HEK293T (cell line): ENCODE data around the gene WDR1.

Source experiments
- BHLHE40 ChIP-seq: fragments of 450-650 bp; IDR thresholded peaks from 2 replicates; pipeline ENCODE4 v1.6.1; 2016; ENCODE audit warnings: mild to moderate bottlenecking, moderate library complexity, borderline replicate concordance
- CTBP1 ChIP-seq: fragments of 450-650 bp; IDR thresholded peaks from 2 replicates; pipeline ENCODE4 v1.6.1; 2016; ENCODE audit warnings: borderline replicate concordance
- FOXK2 ChIP-seq: fragments of 450-650 bp; IDR thresholded peaks from 2 replicates; pipeline ENCODE4 v1.6.1; 2016; ENCODE audit warnings: mild to moderate bottlenecking
- FOXM1 ChIP-seq: fragments of 450-650 bp; IDR thresholded peaks from 2 replicates; pipeline ENCODE4 v1.6.1; 2017; ENCODE audit warnings: mild to moderate bottlenecking, borderline replicate concordance
- SP1 ChIP-seq: fragments of 450-650 bp; IDR thresholded peaks from 2 replicates; pipeline ENCODE4 v1.6.1; 2017
- SUZ12 ChIP-seq: fragments of 450-650 bp; IDR thresholded peaks from 2 replicates; pipeline ENCODE4 v1.6.1; 2016; ENCODE audit warnings: mild to moderate bottlenecking
- TF ChIP-seq, protein P1 (sequence below): fragments of 450-650 bp; IDR thresholded peaks from 2 replicates; pipeline ENCODE4 v1.6.1; 2016

DNA sequence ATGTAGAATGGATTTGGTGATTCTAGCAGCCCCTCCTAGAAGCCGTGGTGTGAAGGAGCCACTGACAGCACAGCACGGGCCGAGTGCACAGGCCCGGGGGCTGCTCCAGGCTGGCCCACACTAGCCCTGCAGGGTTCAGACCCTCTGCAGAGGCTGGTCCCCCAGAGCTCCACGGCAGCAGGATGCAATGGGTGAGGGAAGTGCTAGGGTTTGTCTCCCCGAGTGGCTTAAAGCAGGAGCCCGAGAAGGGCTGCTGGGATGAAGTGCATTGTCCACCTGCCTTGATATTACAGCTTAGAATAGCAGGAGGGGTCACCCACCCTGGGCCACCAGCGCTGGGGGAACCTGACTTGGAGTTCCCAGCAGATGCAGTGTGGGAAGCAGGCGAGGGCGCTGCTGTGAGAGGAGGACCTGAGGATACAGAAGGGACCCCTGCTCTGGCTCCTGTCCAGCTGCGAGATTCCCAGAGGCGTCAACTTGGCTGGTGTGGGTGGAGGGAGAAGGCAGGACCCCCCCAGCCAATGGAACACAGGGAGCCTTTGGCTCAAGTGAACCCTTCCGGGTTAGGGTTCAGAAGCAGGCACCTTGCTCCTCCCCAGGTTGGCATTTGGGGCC, 30.0 kb downstream of the WDR1 start:
- no peak for TF ChIP-seq BHLHE40
- no peak for TF ChIP-seq FOXM1
- TF ChIP-seq CTBP1, result no peak
- no peak for TF ChIP-seq FOXK2
- TF ChIP-seq, protein P1, sequence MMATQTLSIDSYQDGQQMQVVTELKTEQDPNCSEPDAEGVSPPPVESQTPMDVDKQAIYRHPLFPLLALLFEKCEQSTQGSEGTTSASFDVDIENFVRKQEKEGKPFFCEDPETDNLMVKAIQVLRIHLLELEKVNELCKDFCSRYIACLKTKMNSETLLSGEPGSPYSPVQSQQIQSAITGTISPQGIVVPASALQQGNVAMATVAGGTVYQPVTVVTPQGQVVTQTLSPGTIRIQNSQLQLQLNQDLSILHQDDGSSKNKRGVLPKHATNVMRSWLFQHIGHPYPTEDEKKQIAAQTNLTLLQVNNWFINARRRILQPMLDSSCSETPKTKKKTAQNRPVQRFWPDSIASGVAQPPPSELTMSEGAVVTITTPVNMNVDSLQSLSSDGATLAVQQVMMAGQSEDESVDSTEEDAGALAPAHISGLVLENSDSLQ, result no peak
- no peak for TF ChIP-seq SP1
- TF ChIP-seq SUZ12, result no peak
